Measurements from ENCODE around the gene CFAP54.

GRCh38 chr12:96623155-96623554 lies 133.8 kb downstream of the CFAP54 start:
- TF ChIP-seq CTCF (IDR thresholded peaks at IDR 0.05; ENCODE audit: low read length): no peak
- no peak for TF ChIP-seq EZH2 (IDR thresholded peaks at IDR 0.05; ENCODE audit: borderline replicate concordance, low read length)

Data from OCI-LY1 (cell line).